ENCODE measurements around the gene KITLG. TPM values are rescaled to one million over a fixed set of nuclear protein-coding genes. Genes with fewer than 3 reads are reported as not detected.

The KITLG gene
- total and polyA plus RNA-seq, 12 donors = 3.6 to 20.5 (median 8.6) TPM

DNA sequence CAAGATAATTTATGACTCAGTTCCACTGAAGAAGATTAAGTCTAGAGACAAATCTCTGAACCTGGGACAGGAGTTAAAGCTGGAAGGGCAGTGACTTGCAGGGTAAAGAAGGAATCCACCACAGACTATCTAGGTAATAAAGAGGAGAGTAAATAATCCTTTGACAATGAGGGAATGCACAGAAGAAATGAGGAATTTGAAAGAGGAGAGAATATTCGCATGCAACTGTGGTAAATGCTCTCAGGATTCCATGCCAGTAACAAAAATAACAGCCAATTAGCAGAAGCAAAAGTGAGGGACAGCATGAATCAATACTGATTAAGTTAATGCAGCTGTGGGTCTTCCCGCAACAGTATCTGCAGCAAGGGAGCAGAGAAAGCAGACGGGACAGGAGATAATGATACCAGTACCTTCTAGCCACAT is 77.0 kb downstream of the KITLG start:
- TF ChIP-seq, protein P1, sequence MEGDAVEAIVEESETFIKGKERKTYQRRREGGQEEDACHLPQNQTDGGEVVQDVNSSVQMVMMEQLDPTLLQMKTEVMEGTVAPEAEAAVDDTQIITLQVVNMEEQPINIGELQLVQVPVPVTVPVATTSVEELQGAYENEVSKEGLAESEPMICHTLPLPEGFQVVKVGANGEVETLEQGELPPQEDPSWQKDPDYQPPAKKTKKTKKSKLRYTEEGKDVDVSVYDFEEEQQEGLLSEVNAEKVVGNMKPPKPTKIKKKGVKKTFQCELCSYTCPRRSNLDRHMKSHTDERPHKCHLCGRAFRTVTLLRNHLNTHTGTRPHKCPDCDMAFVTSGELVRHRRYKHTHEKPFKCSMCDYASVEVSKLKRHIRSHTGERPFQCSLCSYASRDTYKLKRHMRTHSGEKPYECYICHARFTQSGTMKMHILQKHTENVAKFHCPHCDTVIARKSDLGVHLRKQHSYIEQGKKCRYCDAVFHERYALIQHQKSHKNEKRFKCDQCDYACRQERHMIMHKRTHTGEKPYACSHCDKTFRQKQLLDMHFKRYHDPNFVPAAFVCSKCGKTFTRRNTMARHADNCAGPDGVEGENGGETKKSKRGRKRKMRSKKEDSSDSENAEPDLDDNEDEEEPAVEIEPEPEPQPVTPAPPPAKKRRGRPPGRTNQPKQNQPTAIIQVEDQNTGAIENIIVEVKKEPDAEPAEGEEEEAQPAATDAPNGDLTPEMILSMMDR (IDR thresholded peaks at IDR 0.05) = no peak
- no peak for DNase-seq
- H3K27me3 ChIP-seq = no peaks in the 10 kb centered on the region
- H3K4me3 ChIP-seq = no peak overlapping the region
- no peak overlapping the region for H3K27ac ChIP-seq
- WGBS, 2 donors = 90 to 94% methylated on average over 3 of the region's 3 CpGs
- no peaks in the 10 kb centered on the region for H3K4me1 ChIP-seq
- no peaks in the 10 kb centered on the region for H3K9me3 ChIP-seq
- peaks cover 0 to 88% (median 18%) of the 10 kb centered on the region in 9 donors for H3K36me3 ChIP-seq
- intact Hi-C loops (cut with DNase I) = no loop called here
- no peak for ATAC-seq

DNA sequence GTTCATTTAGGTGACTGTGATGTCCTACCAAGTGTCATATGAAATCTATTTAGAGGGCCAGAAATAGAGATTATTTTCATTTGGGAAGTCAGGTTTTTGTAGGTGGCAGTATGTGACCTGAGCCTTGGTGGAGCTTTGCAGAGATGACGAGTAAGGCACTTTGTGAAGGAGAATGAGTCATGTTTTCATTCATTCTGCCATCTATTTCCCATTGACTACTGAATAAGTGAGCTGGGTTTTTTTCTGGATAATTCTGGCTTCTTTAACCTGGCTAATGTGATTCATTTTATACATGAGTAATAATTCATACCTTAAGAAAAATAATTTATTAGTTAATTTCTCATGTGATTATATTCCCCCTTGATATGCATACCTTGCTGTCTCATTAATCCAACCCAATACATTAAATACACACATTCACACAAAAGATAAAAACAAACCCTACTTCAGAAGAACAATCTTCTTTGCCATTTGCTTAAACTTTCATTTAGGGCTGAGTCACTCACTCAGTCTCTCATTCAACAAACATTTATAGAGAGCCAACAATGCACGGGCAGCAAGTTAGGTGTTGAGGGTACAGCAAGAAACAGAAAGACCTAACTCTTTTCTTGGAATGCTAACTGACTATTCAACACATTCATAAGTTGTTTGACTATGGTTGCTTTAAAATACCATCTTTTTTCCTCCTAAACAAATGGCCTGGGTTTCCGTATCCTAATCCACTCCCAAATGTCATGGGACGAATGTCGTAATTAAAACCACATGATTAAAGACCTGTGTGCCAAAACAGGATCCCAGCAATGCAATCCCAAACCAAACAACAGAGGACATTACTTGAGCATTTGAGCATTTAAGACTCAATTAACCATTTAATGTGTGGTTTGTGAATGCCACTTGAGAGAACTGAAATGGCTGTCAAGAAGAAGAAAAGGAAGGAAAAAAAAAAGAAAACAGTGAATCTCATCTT is 78.0 kb downstream of the KITLG start:
- intact Hi-C loops (cut with DNase I) = no loop called here
- WGBS, 2 donors = 71 to 79% methylated on average over 5 of the region's 5 CpGs
- no peaks in the 10 kb centered on the region for H3K4me1 ChIP-seq
- ATAC-seq (peak in 1 of 8 donors; percentile 62), DNase-seq (no peak)
- TF ChIP-seq, protein P1 (IDR thresholded peaks at IDR 0.05) = no peak
- H3K27me3 ChIP-seq = no peaks in the 10 kb centered on the region
- no peaks in the 10 kb centered on the region for H3K9me3 ChIP-seq
- no peak overlapping the region for H3K27ac ChIP-seq
- H3K4me3 ChIP-seq = no peak overlapping the region
- peaks cover 0 to 86% (median 18%) of the 10 kb centered on the region in 9 donors for H3K36me3 ChIP-seq

DNA sequence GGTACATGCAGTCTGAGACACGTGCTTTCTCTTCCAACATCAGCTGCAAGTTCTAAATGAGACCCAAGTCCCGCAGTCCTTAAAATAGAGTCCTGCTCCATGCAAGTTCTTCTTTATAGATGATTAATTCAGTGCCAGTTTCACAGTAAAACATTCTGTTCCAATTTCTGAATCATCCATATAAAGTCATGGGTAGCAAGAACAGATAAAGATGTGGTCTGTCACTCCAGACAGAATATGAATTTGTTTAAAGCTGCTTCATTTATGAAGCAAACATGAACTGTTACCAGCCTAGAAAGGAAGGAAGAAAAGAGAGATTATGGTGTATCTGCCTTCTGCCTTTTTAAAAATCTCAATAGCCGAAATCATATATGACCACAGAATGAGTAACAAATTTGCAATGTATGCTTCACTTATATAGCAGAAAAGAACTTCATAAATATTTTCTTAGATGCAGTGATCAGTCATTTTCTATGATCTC is 83.3 kb downstream of the KITLG start:
- no peak for ATAC-seq
- WGBS, 2 donors = 89 to 93% methylated on average over 3 of the region's 3 CpGs
- intact Hi-C loops (cut with DNase I) = no loop called here

DNA sequence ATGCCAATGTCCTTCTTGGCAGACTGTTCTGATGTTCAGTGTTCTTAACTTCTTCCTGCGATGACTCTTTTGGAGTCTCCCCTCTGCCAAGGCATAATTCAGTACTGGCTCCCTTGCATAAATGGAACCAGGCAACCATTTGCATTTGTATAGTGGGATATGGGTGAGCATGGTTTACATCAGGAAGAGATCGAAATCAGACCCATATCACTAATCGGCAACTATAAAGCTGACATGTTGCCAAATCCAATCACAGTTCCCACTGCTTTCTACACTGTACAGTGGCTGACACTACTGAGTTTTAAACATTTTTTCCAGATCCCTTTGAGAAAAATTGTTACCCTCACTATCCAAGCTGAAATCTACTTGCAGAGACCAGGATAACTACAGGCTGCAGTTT is 83.8 kb downstream of the KITLG start:
- TF ChIP-seq, protein P1 (IDR thresholded peaks at IDR 0.05) = no peak
- Histone ChIP-seq H3K4me1 (peaks cover 0 to 8% (median 0%) of the 10 kb centered on the region in 9 donors), H3K36me3 (peaks cover 0 to 72% (median 8%) of the 10 kb centered on the region in 9 donors), H3K4me3 (no peak overlapping the region), H3K27me3 (no peaks in the 10 kb centered on the region), H3K9me3 (no peaks in the 10 kb centered on the region), H3K27ac (no peak overlapping the region)
- ATAC-seq (no peak), DNase-seq (no peak)
- 87 to 90% methylated on average over 3 of the region's 3 CpGs for WGBS, 2 donors
- intact Hi-C loops (cut with DNase I) = no loop called here

More for the DNA sequence above, 83.3 kb downstream of the KITLG start:
- Histone ChIP-seq H3K27me3 (no peaks in the 10 kb centered on the region), H3K36me3 (peaks cover 0 to 77% (median 10%) of the 10 kb centered on the region in 9 donors), H3K9me3 (no peaks in the 10 kb centered on the region), H3K4me3 (no peak overlapping the region), H3K4me1 (peaks cover 0 to 8% (median 0%) of the 10 kb centered on the region in 9 donors), H3K27ac (no peak overlapping the region)
- no peak for DNase-seq
- TF ChIP-seq, protein P1 (IDR thresholded peaks at IDR 0.05) = no peak

Data from heart right ventricle (tissue), 16 donors.